ENCODE measurements around the gene ESRRB. TPM values are rescaled to one million over a fixed set of nuclear protein-coding genes. Genes with fewer than 3 reads are reported as not detected.

The ESRRB gene
- total RNA-seq, 1 experiment from 2014 or later, result 1.6 TPM

GRCh38 chr14:76413106-76413961 is 37.4 kb downstream of the ESRRB start (continued):
- TF ChIP-seq ELF4 (CRISPR knock-in tag; IDR thresholded peaks at IDR 0.05; ENCODE audit: low read depth), result no peak

GRCh38 chr14:76413962-76414600 is 38.1 kb downstream of the ESRRB start:
- Mint-ChIP-seq H3K9me3 (no peaks in the 10 kb centered on the region), H3K27ac (no peak overlapping the region), H3K4me1 (peaks cover 33% of the 10 kb centered on the region), H3K27me3 (ENCODE audit: low read depth) (no peaks in the 10 kb centered on the region), H3K4me3 (peak overlapping the region; percentile 85), H3K36me3 (no peaks in the 10 kb centered on the region)
- CTCF ChIA-PET, result interaction anchor here (0.6 to 0.7 kb wide), 3 partner anchors 163 to 995 kb away, joined by 3 to 4 read pairs (median 3); no protein-coding TSS in a partner anchor
- ATAC-seq (peak; percentile 76), DNase-seq (ENCODE audit: low spot score) (peak; percentile 27)
- no peak for TF ChIP-seq NFE2L1 (CRISPR knock-in tag; IDR thresholded peaks at IDR 0.05)
- TF ChIP-seq ZNF138 (CRISPR knock-in tag; conservative IDR thresholded peaks at IDR 0.05), result no peak
- TF ChIP-seq, protein P1, sequence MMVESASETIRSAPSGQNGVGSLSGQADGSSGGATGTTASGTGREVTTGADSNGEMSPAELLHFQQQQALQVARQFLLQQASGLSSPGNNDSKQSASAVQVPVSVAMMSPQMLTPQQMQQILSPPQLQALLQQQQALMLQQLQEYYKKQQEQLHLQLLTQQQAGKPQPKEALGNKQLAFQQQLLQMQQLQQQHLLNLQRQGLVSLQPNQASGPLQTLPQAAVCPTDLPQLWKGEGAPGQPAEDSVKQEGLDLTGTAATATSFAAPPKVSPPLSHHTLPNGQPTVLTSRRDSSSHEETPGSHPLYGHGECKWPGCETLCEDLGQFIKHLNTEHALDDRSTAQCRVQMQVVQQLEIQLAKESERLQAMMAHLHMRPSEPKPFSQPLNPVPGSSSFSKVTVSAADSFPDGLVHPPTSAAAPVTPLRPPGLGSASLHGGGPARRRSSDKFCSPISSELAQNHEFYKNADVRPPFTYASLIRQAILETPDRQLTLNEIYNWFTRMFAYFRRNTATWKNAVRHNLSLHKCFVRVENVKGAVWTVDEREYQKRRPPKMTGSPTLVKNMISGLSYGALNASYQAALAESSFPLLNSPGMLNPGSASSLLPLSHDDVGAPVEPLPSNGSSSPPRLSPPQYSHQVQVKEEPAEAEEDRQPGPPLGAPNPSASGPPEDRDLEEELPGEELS (CRISPR knock-in tag; IDR thresholded peaks at IDR 0.05), result no peak
- TF ChIP-seq SMAD3 (CRISPR knock-in tag; IDR thresholded peaks at IDR 0.05; ENCODE audit: borderline replicate concordance), result no peak
- TF ChIP-seq JAZF1 (CRISPR knock-in tag; IDR thresholded peaks at IDR 0.05), result no peak
- TF ChIP-seq NR3C1 (CRISPR knock-in tag; conservative IDR thresholded peaks at IDR 0.05; ENCODE audit: low read depth), result no peak
- no peak for TF ChIP-seq ZMAT4 (CRISPR knock-in tag; IDR thresholded peaks at IDR 0.05)
- TF ChIP-seq ERG (CRISPR knock-in tag; IDR thresholded peaks at IDR 0.05), result no peak
- TF ChIP-seq USF1 (CRISPR knock-in tag; IDR thresholded peaks at IDR 0.05), result no peak
- no peak for TF ChIP-seq ZBTB43 (CRISPR knock-in tag; IDR thresholded peaks at IDR 0.05)
- TF ChIP-seq, protein P2, sequence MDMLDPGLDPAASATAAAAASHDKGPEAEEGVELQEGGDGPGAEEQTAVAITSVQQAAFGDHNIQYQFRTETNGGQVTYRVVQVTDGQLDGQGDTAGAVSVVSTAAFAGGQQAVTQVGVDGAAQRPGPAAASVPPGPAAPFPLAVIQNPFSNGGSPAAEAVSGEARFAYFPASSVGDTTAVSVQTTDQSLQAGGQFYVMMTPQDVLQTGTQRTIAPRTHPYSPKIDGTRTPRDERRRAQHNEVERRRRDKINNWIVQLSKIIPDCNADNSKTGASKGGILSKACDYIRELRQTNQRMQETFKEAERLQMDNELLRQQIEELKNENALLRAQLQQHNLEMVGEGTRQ (CRISPR knock-in tag; IDR thresholded peaks at IDR 0.05), result no peak
- TF ChIP-seq EMX1 (CRISPR knock-in tag; IDR thresholded peaks at IDR 0.05), result no peak
- TF ChIP-seq, protein P3, sequence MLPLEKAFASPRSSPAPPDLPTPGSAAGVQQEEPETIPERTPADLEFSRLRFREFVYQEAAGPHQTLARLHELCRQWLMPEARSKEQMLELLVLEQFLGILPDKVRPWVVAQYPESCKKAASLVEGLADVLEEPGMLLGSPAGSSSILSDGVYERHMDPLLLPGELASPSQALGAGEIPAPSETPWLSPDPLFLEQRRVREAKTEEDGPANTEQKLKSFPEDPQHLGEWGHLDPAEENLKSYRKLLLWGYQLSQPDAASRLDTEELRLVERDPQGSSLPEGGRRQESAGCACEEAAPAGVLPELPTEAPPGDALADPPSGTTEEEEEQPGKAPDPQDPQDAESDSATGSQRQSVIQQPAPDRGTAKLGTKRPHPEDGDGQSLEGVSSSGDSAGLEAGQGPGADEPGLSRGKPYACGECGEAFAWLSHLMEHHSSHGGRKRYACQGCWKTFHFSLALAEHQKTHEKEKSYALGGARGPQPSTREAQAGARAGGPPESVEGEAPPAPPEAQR (CRISPR knock-in tag; IDR thresholded peaks at IDR 0.05), result no peak
- no peak for TF ChIP-seq STAT6 (CRISPR knock-in tag; conservative IDR thresholded peaks at IDR 0.05; ENCODE audit: low read depth)
- no peak for TF ChIP-seq ATF1 (CRISPR knock-in tag; IDR thresholded peaks at IDR 0.05)
- TF ChIP-seq ZBTB21 (CRISPR knock-in tag; IDR thresholded peaks at IDR 0.05; ENCODE audit: borderline replicate concordance), result no peak
- no peak for TF ChIP-seq TEAD4 (CRISPR knock-in tag; IDR thresholded peaks at IDR 0.05)
- POLR2A ChIA-PET, result no interaction called here

Measured in WTC11 (cell line).